ENCODE results near the gene TSPAN17. TPM values are rescaled to one million over a fixed set of nuclear protein-coding genes. Genes with fewer than 3 reads are reported as not detected.

The TSPAN17 gene
- total and polyA plus RNA-seq, 7 donors, result 22.5 to 51.9 (median 25.8) TPM

GRCh38 chr5:176624142-176624541 is 23.1 kb upstream of the TSPAN17 start:
- Histone ChIP-seq H3K27ac (no peak overlapping the region), H3K27me3 (ENCODE audit: insufficient read depth in 3 of 3, low read length in 2 of 3) (peaks cover 0 to 32% (median 16%) of the 10 kb centered on the region in 3 donors), H3K4me1 (peaks cover 24% of the 10 kb centered on the region), H3K36me3 (ENCODE audit: insufficient read depth in 1 of 2, low read depth in 1 of 2) (no peaks in the 10 kb centered on the region), H3K9me3 (no peaks in the 10 kb centered on the region), H3K4me3 (no peak overlapping the region)
- intact Hi-C loops (cut with DNase I), result no loop called here
- DNase-seq (no peak), ATAC-seq (no peak)
- TF ChIP-seq CTCF (IDR thresholded peaks at IDR 0.05), result no peak
- WGBS, 3 donors, result 63 to 72% (median 68%) methylated on average over 4 of the region's 4 CpGs

GRCh38 chr5:176624938-176625337 is 22.3 kb upstream of the TSPAN17 start:
- no peak overlapping the region for H3K27ac ChIP-seq
- TF ChIP-seq CTCF (IDR thresholded peaks at IDR 0.05), result no peak
- no peaks in the 10 kb centered on the region for H3K9me3 ChIP-seq
- 61 to 74% (median 63%) methylated on average over 9 of the region's 9 CpGs for WGBS, 3 donors
- H3K4me1 ChIP-seq, result peaks cover 23% of the 10 kb centered on the region
- peaks cover 0 to 32% (median 14%) of the 10 kb centered on the region in 3 donors for H3K27me3 ChIP-seq (ENCODE audit: insufficient read depth in 3 of 3, low read length in 2 of 3)
- intact Hi-C loops (cut with DNase I), result no loop called here
- DNase-seq, result no peak
- H3K4me3 ChIP-seq, result no peak overlapping the region
- no peak for ATAC-seq
- no peaks in the 10 kb centered on the region for H3K36me3 ChIP-seq (ENCODE audit: insufficient read depth in 1 of 2, low read depth in 1 of 2)

- WGBS, 3 donors, result 71 to 97% (median 83%) methylated on average over 2 of the region's 2 CpGs
Observed at GRCh38 chr5:176625512-176625911, 21.8 kb upstream of the TSPAN17 start.

GRCh38 chr5:176625966-176626875 is 21.1 kb upstream of the TSPAN17 start:
- no peak overlapping the region for H3K27ac ChIP-seq
- no peak for TF ChIP-seq CTCF (IDR thresholded peaks at IDR 0.05)
- H3K4me1 ChIP-seq, result peaks cover 13% of the 10 kb centered on the region
- peaks cover 0 to 28% (median 9%) of the 10 kb centered on the region in 3 donors for H3K27me3 ChIP-seq (ENCODE audit: insufficient read depth in 3 of 3, low read length in 2 of 3)
- DNase-seq, result no peak
- no peaks in the 10 kb centered on the region for H3K9me3 ChIP-seq
- no peak for ATAC-seq
- H3K4me3 ChIP-seq, result no peak overlapping the region
- WGBS, 3 donors, result 46 to 71% (median 51%) methylated on average over 24 to 25 of the region's 25 CpGs
- no peaks in the 10 kb centered on the region for H3K36me3 ChIP-seq (ENCODE audit: insufficient read depth in 1 of 2, low read depth in 1 of 2)
- intact Hi-C loops (cut with DNase I), result no loop called here

More at GRCh38 chr5:176625512-176625911, 21.8 kb upstream of the TSPAN17 start:
- no peak for DNase-seq
- no peak overlapping the region for H3K27ac ChIP-seq
- H3K36me3 ChIP-seq (ENCODE audit: insufficient read depth in 1 of 2, low read depth in 1 of 2), result no peaks in the 10 kb centered on the region
- no peak for TF ChIP-seq CTCF (IDR thresholded peaks at IDR 0.05)
- no peaks in the 10 kb centered on the region for H3K9me3 ChIP-seq
- H3K27me3 ChIP-seq (ENCODE audit: insufficient read depth in 3 of 3, low read length in 2 of 3), result peaks cover 0 to 30% (median 10%) of the 10 kb centered on the region in 3 donors
- no peak overlapping the region for H3K4me3 ChIP-seq
- peaks cover 20% of the 10 kb centered on the region for H3K4me1 ChIP-seq
- intact Hi-C loops (cut with DNase I), result no loop called here
- ATAC-seq, result no peak

Measured in psoas muscle (tissue), 8 donors.